Gastrocnemius medialis (tissue), 4 donors: ENCODE measurements around the gene PFDN5.

Experiments used
- POLR2A ChIP-seq, 2 donors: fragments of 450-650 bp; IDR thresholded peaks; one replicate each; pipeline ENCODE4 v1.6.1; 2017; ENCODE audit warnings: antibody characterized with exemption in 2 of 2, mild to moderate bottlenecking in 2 of 2, moderate library complexity in 2 of 2
- TF ChIP-seq, protein P1 (sequence below), 5 experiments: fragments of 450-650 bp in 3 of 5; fragments of 200-600 bp in 2 of 5; sonication (generic) in 2 of 5; IDR thresholded peaks in 4 of 5; conservative IDR thresholded peaks in 1 of 5; 1 replicate in 4 of 5; 2 replicates in 1 of 5; pipeline ENCODE4 v1.5.1; 2016 to 2019; ENCODE audit warnings: antibody characterized with exemption in 5 of 5, mild to moderate bottlenecking in 3 of 5, moderate library complexity in 3 of 5

DNA sequence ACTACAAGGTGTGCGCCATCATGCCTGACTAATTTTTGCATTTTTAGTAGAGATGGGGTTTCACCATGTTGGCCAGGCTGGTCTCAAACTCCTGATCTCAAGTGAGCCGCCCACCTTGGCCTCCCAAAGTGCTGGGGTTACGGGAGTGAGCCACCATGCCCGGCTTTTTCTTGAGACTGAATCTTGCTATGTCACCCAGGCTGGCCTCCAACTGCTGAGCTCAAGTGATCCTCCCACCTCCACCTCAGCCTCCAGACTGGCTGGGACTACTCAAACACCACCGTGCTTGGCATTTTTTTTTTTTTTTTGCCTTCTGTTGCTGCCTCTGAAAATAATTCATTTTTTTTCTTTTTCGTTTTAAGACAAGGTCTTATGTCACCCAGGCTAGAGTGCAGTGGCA, 35.5 kb upstream of the PFDN5 start:
- TF ChIP-seq, protein P1, sequence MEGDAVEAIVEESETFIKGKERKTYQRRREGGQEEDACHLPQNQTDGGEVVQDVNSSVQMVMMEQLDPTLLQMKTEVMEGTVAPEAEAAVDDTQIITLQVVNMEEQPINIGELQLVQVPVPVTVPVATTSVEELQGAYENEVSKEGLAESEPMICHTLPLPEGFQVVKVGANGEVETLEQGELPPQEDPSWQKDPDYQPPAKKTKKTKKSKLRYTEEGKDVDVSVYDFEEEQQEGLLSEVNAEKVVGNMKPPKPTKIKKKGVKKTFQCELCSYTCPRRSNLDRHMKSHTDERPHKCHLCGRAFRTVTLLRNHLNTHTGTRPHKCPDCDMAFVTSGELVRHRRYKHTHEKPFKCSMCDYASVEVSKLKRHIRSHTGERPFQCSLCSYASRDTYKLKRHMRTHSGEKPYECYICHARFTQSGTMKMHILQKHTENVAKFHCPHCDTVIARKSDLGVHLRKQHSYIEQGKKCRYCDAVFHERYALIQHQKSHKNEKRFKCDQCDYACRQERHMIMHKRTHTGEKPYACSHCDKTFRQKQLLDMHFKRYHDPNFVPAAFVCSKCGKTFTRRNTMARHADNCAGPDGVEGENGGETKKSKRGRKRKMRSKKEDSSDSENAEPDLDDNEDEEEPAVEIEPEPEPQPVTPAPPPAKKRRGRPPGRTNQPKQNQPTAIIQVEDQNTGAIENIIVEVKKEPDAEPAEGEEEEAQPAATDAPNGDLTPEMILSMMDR (IDR thresholded peaks at IDR 0.05 in 4 of 5, conservative IDR thresholded peaks at IDR 0.05 in 1 of 5): no peak
- no peak for TF ChIP-seq POLR2A (IDR thresholded peaks at IDR 0.05)
